ENCODE measurements around the gene FES.

- TF ChIP-seq, protein P1, sequence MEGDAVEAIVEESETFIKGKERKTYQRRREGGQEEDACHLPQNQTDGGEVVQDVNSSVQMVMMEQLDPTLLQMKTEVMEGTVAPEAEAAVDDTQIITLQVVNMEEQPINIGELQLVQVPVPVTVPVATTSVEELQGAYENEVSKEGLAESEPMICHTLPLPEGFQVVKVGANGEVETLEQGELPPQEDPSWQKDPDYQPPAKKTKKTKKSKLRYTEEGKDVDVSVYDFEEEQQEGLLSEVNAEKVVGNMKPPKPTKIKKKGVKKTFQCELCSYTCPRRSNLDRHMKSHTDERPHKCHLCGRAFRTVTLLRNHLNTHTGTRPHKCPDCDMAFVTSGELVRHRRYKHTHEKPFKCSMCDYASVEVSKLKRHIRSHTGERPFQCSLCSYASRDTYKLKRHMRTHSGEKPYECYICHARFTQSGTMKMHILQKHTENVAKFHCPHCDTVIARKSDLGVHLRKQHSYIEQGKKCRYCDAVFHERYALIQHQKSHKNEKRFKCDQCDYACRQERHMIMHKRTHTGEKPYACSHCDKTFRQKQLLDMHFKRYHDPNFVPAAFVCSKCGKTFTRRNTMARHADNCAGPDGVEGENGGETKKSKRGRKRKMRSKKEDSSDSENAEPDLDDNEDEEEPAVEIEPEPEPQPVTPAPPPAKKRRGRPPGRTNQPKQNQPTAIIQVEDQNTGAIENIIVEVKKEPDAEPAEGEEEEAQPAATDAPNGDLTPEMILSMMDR (IDR thresholded peaks at IDR 0.05; ENCODE audit: low read depth, low read length, poor library complexity, severe bottlenecking), result no peak
- TF ChIP-seq EZH2phosphoT487 (IDR thresholded peaks at IDR 0.05; ENCODE audit: borderline replicate concordance, low read length), result no peak
These were observed 27.0 kb downstream of the FES start for GRCh38 chr15:90911302-90911623.

All from DOHH2 (cell line).